ENCODE data around the gene MELK. TPM values are rescaled to one million over a fixed set of nuclear protein-coding genes. Genes with fewer than 3 reads are reported as not detected.
A peak's percentile ranks its signal among the peaks of the same experiment; 100 is the strongest.

Gene MELK
- total and polyA plus RNA-seq, 10 of the 15 experiments (the other 5 are each of a cell fraction or from before 2014, with no cell fraction given) = 38.7 to 80.3 (median 51.6) TPM

DNA sequence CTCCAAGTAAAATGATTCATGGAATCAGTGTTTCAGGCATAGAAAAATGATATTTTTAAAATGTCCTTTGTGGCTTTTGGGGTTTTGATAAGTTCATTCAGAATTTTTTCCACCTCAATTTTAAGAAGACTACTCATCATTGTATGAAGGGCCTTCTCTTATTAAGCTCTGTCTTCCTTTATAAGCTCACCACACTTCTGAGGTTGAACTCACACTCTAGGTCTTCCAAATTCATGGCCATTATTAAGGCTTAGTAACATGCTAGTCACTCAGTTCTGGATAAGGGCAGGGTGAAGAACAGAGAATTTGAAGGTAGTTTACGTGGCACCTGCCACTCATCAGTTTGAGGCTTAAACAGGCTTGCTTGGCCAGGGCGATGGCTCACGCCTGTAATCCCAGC is 4.2 kb downstream of the MELK start:
- no peak for ATAC-seq
- H4K20me1 ChIP-seq (ENCODE audit: control insufficient read depth, insufficient read depth) = no peaks in the 10 kb centered on the region
- H3K36me3 ChIP-seq (ENCODE audit: control insufficient read depth in 2 of 2, insufficient read depth in 2 of 2, low read length in 1 of 2) = no peaks in the 10 kb centered on the region; a peak in 1 of 4 replicates
- TF ChIP-seq NFYB (IDR thresholded peaks at IDR 0.05; ENCODE audit: insufficient read depth, low read depth, low read length) = no peak
- no peak for TF ChIP-seq SREBF2 (IDR thresholded peaks at IDR 0.05; ENCODE audit: low read length)
- no peak for TF ChIP-seq MEF2A (IDR thresholded peaks at IDR 0.05; ENCODE audit: insufficient read depth, low read depth, low read length)
- TF ChIP-seq SMARCA5 (IDR thresholded peaks at IDR 0.05) = no peak
- no peak for TF ChIP-seq ATF7 (IDR thresholded peaks at IDR 0.05; ENCODE audit: low read depth)
- TF ChIP-seq CHD4 (IDR thresholded peaks at IDR 0.05) = no peak
- TF ChIP-seq EGR1 (IDR thresholded peaks at IDR 0.05; ENCODE audit: borderline replicate concordance in 1 of 2, low read depth in 2 of 2, low read length in 2 of 2) = no peak
- TF ChIP-seq CHD1 (IDR thresholded peaks at IDR 0.05; ENCODE audit: low read depth, low read length) = no peak
- TF ChIP-seq KAT2A (conservative IDR thresholded peaks at IDR 0.05; ENCODE audit: control insufficient read depth, low read depth, low read length) = no peak
- no peak for TF ChIP-seq CBFB (IDR thresholded peaks at IDR 0.05; ENCODE audit: low read depth)
- no peak for TF ChIP-seq NFIC (IDR thresholded peaks at IDR 0.05; ENCODE audit: low read depth, low read length)
- no peak for TF ChIP-seq NBN (IDR thresholded peaks at IDR 0.05)
- RAD21 ChIA-PET (ENCODE audit: unreplicated experiment) = interaction anchor here (1.2 kb wide), 1 partner anchor 170 kb away, joined by 3 read pairs; no protein-coding TSS in a partner anchor
- peaks cover 4% of the 10 kb centered on the region for H3K4me1 ChIP-seq (ENCODE audit: control insufficient read depth, insufficient read depth, low read length)
- SMC1A ChIA-PET (ENCODE audit: uncharacterized antibody, unreplicated experiment) = interaction anchor here (0.5 to 1.7 kb wide), 3 partner anchors 9 to 242 kb away, joined by 3 to 4 read pairs (median 3); no protein-coding TSS in a partner anchor
- in situ Hi-C loops (cut with MboI) = no loop called here
- CTCF ChIA-PET = interaction anchor here (1.1 to 3.9 kb wide), 3 partner anchors 21 to 170 kb away, joined by 3 to 15 read pairs (median 3); no protein-coding TSS in a partner anchor
- no peak overlapping the region; the same call in 1 of the 2 replicates for H3K27ac ChIP-seq (ENCODE audit: control insufficient read depth, insufficient read depth)
- peak overlapping the region; percentile 38 for H3K4me2 ChIP-seq (ENCODE audit: control insufficient read depth, insufficient read depth)
- H3K9me3 ChIP-seq (replicated peaks; ENCODE audit: control insufficient read depth, insufficient read depth, low read length) = no peaks in the 10 kb centered on the region; the same call in 2 of the 3 replicates
- H3K4me3 ChIP-seq = peak overlapping the region; percentile 5; the same call in 1 of the 2 replicates
- 98% methylated on average over 3 of the region's 3 CpGs for WGBS (ENCODE audit: insufficient coverage, insufficient replicate concordance, low lambda C conversion rate, missing lambda C conversion rate)
- FAIRE-seq = no peak
- DNase-seq (ENCODE audit: low read depth, low spot score) = no peak
- H3K27me3 ChIP-seq (replicated peaks in 1 of 2; ENCODE audit: control insufficient read depth in 2 of 2, insufficient read depth in 2 of 2, low read length in 1 of 2) = no peaks in the 10 kb centered on the region
- H3K9ac ChIP-seq (ENCODE audit: control insufficient read depth, insufficient read depth, low read length) = no peak overlapping the region
- H2AFZ ChIP-seq (ENCODE audit: control insufficient read depth, low read depth, low read length) = peak overlapping the region; percentile 50
- POLR2A ChIA-PET = interaction anchor here (1.1 kb wide), 1 partner anchor 12 kb away, joined by 3 read pairs; no protein-coding TSS in a partner anchor
- peaks cover 62% of the 10 kb centered on the region for H3K79me2 ChIP-seq (ENCODE audit: control insufficient read depth, insufficient read depth, low read length)
- intact Hi-C loops (cut with micrococcal nuclease; ENCODE audit: unreplicated experiment) = no loop called here
- BruUV-seq (replicated peaks) = no TSS peak

Data from GM12878 (cell line).